ENCODE results near the gene CPSF6. TPM values are rescaled to one million over a fixed set of nuclear protein-coding genes. Genes with fewer than 3 reads are reported as not detected.
"Not testable (repeated sequence)": the region's sequence is repeated elsewhere in the genome, so short reads cannot be mapped to it uniquely, and the experiment has no call there.

CPSF6 gene
- polyA plus RNA-seq, 2 donors: 20.7 to 21.4 TPM

GRCh38 chr12:69254862-69255261 lies 15.5 kb downstream of the CPSF6 start:
- Histone ChIP-seq H3K4me1 (ENCODE audit: control insufficient read depth in 2 of 2, insufficient read depth in 2 of 2, low read length in 1 of 2) (no peaks in the 10 kb centered on the region), H3K9me3 (ENCODE audit: control insufficient read depth in 2 of 2, insufficient read depth in 1 of 2, low read depth in 1 of 2, low read length in 1 of 2) (no peaks in the 10 kb centered on the region), H3K27ac (ENCODE audit: low read depth in 2 of 2, low read length in 1 of 2) (no peak overlapping the region), H3K4me3 (ENCODE audit: low read depth in 1 of 2, low read length in 2 of 2) (no peak overlapping the region), H3K27me3 (ENCODE audit: control insufficient read depth in 1 of 2, insufficient read depth in 2 of 2, low read length in 2 of 2) (no peaks in the 10 kb centered on the region), H3K36me3 (ENCODE audit: control insufficient read depth in 2 of 2, insufficient read depth in 2 of 2, low read length in 1 of 2) (peaks cover 4 to 10% of the 10 kb centered on the region in 2 donors)
- 91 to 92% methylated on average over 2 of the region's 2 CpGs for WGBS, 2 donors

DNA sequence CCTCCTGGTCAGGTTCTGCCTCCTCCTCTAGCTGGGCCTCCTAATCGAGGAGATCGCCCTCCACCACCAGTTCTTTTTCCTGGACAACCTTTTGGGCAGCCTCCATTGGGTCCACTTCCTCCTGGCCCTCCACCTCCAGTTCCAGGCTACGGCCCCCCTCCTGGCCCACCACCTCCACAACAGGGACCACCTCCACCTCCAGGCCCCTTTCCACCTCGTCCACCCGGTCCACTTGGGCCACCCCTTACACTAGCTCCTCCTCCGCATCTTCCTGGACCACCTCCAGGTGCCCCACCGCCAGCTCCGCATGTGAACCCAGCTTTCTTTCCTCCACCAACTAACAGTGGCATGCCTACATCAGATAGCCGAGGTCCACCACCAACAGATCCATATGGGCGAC lies 19.3 kb downstream of the CPSF6 start:
- peaks cover 4 to 14% of the 10 kb centered on the region in 2 donors for H3K36me3 ChIP-seq (ENCODE audit: control insufficient read depth in 2 of 2, insufficient read depth in 2 of 2, low read length in 1 of 2)
- WGBS, 2 donors: 94 to 97% methylated on average over 10 of the region's 10 CpGs

DNA sequence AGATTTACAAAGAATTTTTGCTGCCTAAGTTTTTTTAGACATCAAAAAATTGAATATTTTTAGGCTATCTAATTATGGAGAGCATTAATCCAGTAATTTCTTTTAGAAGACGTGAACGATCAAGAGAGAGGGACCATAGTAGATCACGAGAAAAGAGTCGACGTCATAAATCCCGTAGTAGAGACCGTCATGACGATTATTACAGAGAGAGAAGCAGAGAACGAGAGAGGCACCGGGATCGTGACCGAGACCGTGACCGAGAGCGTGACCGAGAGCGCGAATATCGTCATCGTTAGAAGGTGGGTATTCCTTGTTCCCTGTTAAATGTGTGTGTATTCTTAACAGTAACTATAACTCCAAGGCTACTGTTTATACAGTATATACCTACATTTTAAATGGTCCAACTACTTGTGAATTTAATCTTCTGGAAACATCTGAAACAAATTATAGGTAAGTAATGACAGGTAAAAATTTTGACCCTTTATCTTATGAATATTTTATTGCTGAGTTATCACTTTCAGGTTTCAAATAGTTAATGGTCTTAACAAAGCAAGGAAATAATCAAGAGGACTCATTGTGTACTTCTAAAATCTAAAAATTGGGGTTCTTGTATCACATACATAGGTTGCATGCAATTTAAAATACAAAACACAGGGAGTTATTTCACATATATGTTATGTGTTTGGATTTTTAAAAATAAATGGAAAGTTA lies 23.1 kb downstream of the CPSF6 start:
- Histone ChIP-seq H3K27me3 (ENCODE audit: control insufficient read depth in 1 of 2, insufficient read depth in 2 of 2, low read length in 2 of 2) (no peaks in the 10 kb centered on the region), H3K4me1 (ENCODE audit: control insufficient read depth in 2 of 2, insufficient read depth in 2 of 2, low read length in 1 of 2) (no peaks in the 10 kb centered on the region), H3K4me3 (ENCODE audit: low read depth in 1 of 2, low read length in 2 of 2) (no peak overlapping the region), H3K27ac (ENCODE audit: low read depth in 2 of 2, low read length in 1 of 2) (no peak overlapping the region), H3K36me3 (ENCODE audit: control insufficient read depth in 2 of 2, insufficient read depth in 2 of 2, low read length in 1 of 2) (peaks cover 4 to 12% of the 10 kb centered on the region in 2 donors), H3K9me3 (ENCODE audit: control insufficient read depth in 2 of 2, insufficient read depth in 1 of 2, low read depth in 1 of 2, low read length in 1 of 2) (no peaks in the 10 kb centered on the region)
- 97 to 98% methylated on average over 20 of the region's 20 CpGs for WGBS, 2 donors

More for the DNA sequence above, 19.3 kb downstream of the CPSF6 start:
- Histone ChIP-seq H3K9me3 (ENCODE audit: control insufficient read depth in 2 of 2, insufficient read depth in 1 of 2, low read depth in 1 of 2, low read length in 1 of 2) (no peaks in the 10 kb centered on the region), H3K27me3 (ENCODE audit: control insufficient read depth in 1 of 2, insufficient read depth in 2 of 2, low read length in 2 of 2) (no peaks in the 10 kb centered on the region), H3K4me3 (ENCODE audit: low read depth in 1 of 2, low read length in 2 of 2) (no peak overlapping the region), H3K4me1 (ENCODE audit: control insufficient read depth in 2 of 2, insufficient read depth in 2 of 2, low read length in 1 of 2) (no peaks in the 10 kb centered on the region), H3K27ac (ENCODE audit: low read depth in 2 of 2, low read length in 1 of 2) (no peak overlapping the region)

GRCh38 chr12:69265205-69265604 lies 25.8 kb downstream of the CPSF6 start:
- no peaks in the 10 kb centered on the region for H3K27me3 ChIP-seq (ENCODE audit: control insufficient read depth in 1 of 2, insufficient read depth in 2 of 2, low read length in 2 of 2)
- WGBS, 2 donors: 93 to 95% methylated on average over 3 of the region's 3 CpGs

DNA sequence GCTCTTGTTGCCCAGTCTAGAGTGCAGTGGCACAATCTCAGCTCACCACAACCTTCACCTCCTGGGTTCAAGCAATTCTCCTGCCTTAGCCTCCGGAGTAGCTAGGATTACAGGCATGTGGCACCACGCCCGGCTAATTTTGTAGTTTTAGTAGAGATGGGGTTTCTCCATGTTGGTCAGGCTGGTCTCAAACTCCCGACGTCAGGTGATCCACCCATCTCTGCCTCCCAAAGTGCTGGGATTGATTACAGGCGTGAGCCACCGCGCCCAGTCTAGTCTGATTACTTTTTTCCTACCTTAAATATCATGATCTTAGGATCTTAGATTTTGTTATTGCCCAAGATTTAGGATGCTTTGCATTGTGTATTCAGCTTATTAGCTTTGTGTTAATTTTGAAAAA lies 26.3 kb downstream of the CPSF6 start:
- 83 to 87% methylated on average over 8 of the region's 8 CpGs for WGBS, 2 donors
- H3K9me3 ChIP-seq (ENCODE audit: control insufficient read depth in 2 of 2, insufficient read depth in 1 of 2, low read depth in 1 of 2, low read length in 1 of 2); H3K36me3 ChIP-seq (ENCODE audit: control insufficient read depth in 2 of 2, insufficient read depth in 2 of 2, low read length in 1 of 2); H3K4me1 ChIP-seq (ENCODE audit: control insufficient read depth in 2 of 2, insufficient read depth in 2 of 2, low read length in 1 of 2); H3K27me3 ChIP-seq (ENCODE audit: control insufficient read depth in 1 of 2, insufficient read depth in 2 of 2, low read length in 2 of 2); H3K27ac ChIP-seq (ENCODE audit: low read depth in 2 of 2, low read length in 1 of 2); H3K4me3 ChIP-seq (ENCODE audit: low read depth in 1 of 2, low read length in 2 of 2): not testable (repeated sequence)

More at GRCh38 chr12:69265205-69265604, 25.8 kb downstream of the CPSF6 start:
- no peak overlapping the region for H3K4me3 ChIP-seq (ENCODE audit: low read depth in 1 of 2, low read length in 2 of 2)
- no peaks in the 10 kb centered on the region for H3K9me3 ChIP-seq (ENCODE audit: control insufficient read depth in 2 of 2, insufficient read depth in 1 of 2, low read depth in 1 of 2, low read length in 1 of 2)
- H3K27ac ChIP-seq (ENCODE audit: low read depth in 2 of 2, low read length in 1 of 2): no peak overlapping the region
- no peaks in the 10 kb centered on the region for H3K4me1 ChIP-seq (ENCODE audit: control insufficient read depth in 2 of 2, insufficient read depth in 2 of 2, low read length in 1 of 2)
- H3K36me3 ChIP-seq (ENCODE audit: control insufficient read depth in 2 of 2, insufficient read depth in 2 of 2, low read length in 1 of 2): peaks cover 0 to 4% of the 10 kb centered on the region in 2 donors

DNA sequence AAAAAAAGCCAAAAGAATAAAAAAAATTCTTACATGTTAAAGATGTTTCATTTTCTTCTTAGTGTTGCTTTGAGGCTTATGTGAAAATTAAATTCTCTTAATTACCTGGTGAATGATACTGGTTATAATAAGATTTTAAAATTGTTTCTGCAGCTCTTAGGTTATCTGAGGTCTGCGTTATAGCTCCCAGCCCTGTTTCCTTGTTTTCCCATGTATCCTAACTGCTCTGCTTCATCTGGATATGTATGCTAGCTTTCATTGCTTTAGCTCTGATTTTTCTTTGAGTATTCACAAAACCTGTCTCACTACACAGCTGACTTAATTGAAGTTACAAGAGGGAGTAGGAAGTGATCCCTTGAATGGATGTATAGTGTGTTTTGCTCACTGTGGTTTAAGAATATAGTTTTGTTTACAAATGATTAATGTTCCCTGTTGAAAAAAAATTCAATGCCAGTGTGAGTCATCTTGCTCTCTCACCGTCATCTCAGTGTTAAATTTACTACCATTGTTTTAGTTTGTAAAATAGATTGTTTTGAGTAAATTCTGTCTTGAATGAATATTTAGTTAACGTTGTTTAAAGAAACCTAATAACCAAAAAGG lies 26.8 kb downstream of the CPSF6 start:
- H3K4me1 ChIP-seq (ENCODE audit: control insufficient read depth in 2 of 2, insufficient read depth in 2 of 2, low read length in 1 of 2): no peaks in the 10 kb centered on the region
- peaks cover 0 to 2% of the 10 kb centered on the region in 2 donors for H3K36me3 ChIP-seq (ENCODE audit: control insufficient read depth in 2 of 2, insufficient read depth in 2 of 2, low read length in 1 of 2)
- no peak overlapping the region for H3K27ac ChIP-seq (ENCODE audit: low read depth in 2 of 2, low read length in 1 of 2)
- WGBS, 2 donors: 61 to 68% methylated on average over 3 of the region's 3 CpGs
- H3K27me3 ChIP-seq (ENCODE audit: control insufficient read depth in 1 of 2, insufficient read depth in 2 of 2, low read length in 2 of 2): no peaks in the 10 kb centered on the region
- H3K4me3 ChIP-seq (ENCODE audit: low read depth in 1 of 2, low read length in 2 of 2): no peak overlapping the region
- no peaks in the 10 kb centered on the region for H3K9me3 ChIP-seq (ENCODE audit: control insufficient read depth in 2 of 2, insufficient read depth in 1 of 2, low read depth in 1 of 2, low read length in 1 of 2)

- Histone ChIP-seq H3K27ac (ENCODE audit: low read depth in 2 of 2, low read length in 1 of 2) (no peak overlapping the region), H3K4me3 (ENCODE audit: low read depth in 1 of 2, low read length in 2 of 2) (no peak overlapping the region), H3K9me3 (ENCODE audit: control insufficient read depth in 2 of 2, insufficient read depth in 1 of 2, low read depth in 1 of 2, low read length in 1 of 2) (no peaks in the 10 kb centered on the region), H3K4me1 (ENCODE audit: control insufficient read depth in 2 of 2, insufficient read depth in 2 of 2, low read length in 1 of 2) (no peaks in the 10 kb centered on the region), H3K27me3 (ENCODE audit: control insufficient read depth in 1 of 2, insufficient read depth in 2 of 2, low read length in 2 of 2) (no peaks in the 10 kb centered on the region), H3K36me3 (ENCODE audit: control insufficient read depth in 2 of 2, insufficient read depth in 2 of 2, low read length in 1 of 2) (no peaks in the 10 kb centered on the region)
- 83 to 86% methylated on average over 2 of the region's 2 CpGs for WGBS, 2 donors
These were observed 30.4 kb downstream of the CPSF6 start for GRCh38 chr12:69269736-69270135.

DNA sequence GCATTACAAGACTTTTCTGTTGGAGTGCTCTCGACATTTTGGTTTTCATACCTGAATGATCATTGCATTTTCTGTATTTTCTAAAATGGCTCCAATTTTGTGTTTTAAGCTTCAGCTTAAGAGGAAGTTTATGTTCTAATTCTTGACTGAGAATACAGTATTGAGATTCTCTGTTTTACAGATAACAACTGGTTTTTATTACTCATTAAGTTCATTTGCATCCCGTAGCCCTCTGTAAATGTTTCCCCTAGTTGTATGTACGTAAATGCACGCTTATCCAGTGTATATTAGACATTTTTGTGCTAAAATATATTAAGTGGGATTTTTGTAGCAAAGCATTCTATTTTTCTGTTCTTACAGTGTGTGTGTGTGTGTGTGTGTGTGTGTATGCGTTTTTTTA lies 33.1 kb downstream of the CPSF6 start:
- Histone ChIP-seq H3K4me3 (ENCODE audit: low read depth in 1 of 2, low read length in 2 of 2) (no peak overlapping the region), H3K9me3 (ENCODE audit: control insufficient read depth in 2 of 2, insufficient read depth in 1 of 2, low read depth in 1 of 2, low read length in 1 of 2) (no peaks in the 10 kb centered on the region), H3K27ac (ENCODE audit: low read depth in 2 of 2, low read length in 1 of 2) (no peak overlapping the region), H3K36me3 (ENCODE audit: control insufficient read depth in 2 of 2, insufficient read depth in 2 of 2, low read length in 1 of 2) (no peaks in the 10 kb centered on the region), H3K4me1 (ENCODE audit: control insufficient read depth in 2 of 2, insufficient read depth in 2 of 2, low read length in 1 of 2) (peaks cover 0 to 2% of the 10 kb centered on the region in 2 donors), H3K27me3 (ENCODE audit: control insufficient read depth in 1 of 2, insufficient read depth in 2 of 2, low read length in 2 of 2) (no peaks in the 10 kb centered on the region)
- 93 to 95% methylated on average over 5 of the region's 5 CpGs for WGBS, 2 donors

DNA sequence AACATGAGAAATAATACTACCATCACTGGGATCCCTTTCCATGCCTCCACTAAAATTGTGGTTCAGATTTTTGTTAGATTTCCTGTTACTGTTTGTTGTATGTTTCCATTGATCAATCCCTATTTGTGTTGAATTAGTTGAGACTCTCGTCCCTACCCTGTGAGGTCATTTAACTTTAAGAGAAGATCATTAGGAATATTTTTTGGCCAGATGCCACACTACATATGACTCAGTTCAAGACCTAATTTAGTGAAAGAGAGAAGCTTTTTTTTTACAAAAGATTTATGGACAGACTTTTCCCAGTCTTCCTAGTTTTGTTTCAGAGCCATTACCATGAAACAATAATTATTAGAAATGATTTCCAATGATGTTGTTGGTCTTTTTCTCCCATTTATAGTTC lies 35.5 kb downstream of the CPSF6 start:
- Histone ChIP-seq H3K4me1 (ENCODE audit: control insufficient read depth in 2 of 2, insufficient read depth in 2 of 2, low read length in 1 of 2) (peaks cover 0 to 2% of the 10 kb centered on the region in 2 donors), H3K9me3 (ENCODE audit: control insufficient read depth in 2 of 2, insufficient read depth in 1 of 2, low read depth in 1 of 2, low read length in 1 of 2) (no peaks in the 10 kb centered on the region), H3K36me3 (ENCODE audit: control insufficient read depth in 2 of 2, insufficient read depth in 2 of 2, low read length in 1 of 2) (no peaks in the 10 kb centered on the region), H3K27me3 (ENCODE audit: control insufficient read depth in 1 of 2, insufficient read depth in 2 of 2, low read length in 2 of 2) (no peaks in the 10 kb centered on the region), H3K4me3 (ENCODE audit: low read depth in 1 of 2, low read length in 2 of 2) (no peak overlapping the region), H3K27ac (ENCODE audit: low read depth in 2 of 2, low read length in 1 of 2) (no peak overlapping the region)
- WGBS, 2 donors: 30 to 42% methylated on average over 1 of the region's 1 CpG

DNA sequence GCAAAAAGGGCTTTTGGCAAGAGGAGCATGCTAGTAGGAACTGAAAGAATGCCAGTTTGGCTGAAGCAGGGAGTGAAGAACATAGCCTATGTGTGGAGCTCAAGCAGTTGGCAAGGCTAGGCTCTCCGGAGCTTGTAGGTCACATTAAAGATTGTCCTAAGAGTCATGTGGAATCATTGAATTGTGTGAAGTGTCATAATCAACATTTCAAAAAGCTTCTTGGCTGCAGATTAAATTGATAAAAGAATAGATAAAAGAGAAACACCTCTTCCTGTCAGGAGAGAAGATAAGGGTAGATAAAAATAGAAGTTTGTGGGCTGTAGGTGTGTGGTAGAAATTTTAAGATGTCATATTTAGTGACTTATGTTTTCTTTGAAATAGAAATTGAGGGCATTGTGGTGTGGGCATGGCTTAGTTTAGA lies 36.1 kb downstream of the CPSF6 start:
- no peaks in the 10 kb centered on the region for H3K9me3 ChIP-seq (ENCODE audit: control insufficient read depth in 2 of 2, insufficient read depth in 1 of 2, low read depth in 1 of 2, low read length in 1 of 2)
- H3K27me3 ChIP-seq (ENCODE audit: control insufficient read depth in 1 of 2, insufficient read depth in 2 of 2, low read length in 2 of 2): no peaks in the 10 kb centered on the region
- H3K36me3 ChIP-seq (ENCODE audit: control insufficient read depth in 2 of 2, insufficient read depth in 2 of 2, low read length in 1 of 2): no peaks in the 10 kb centered on the region
- no peak overlapping the region for H3K27ac ChIP-seq (ENCODE audit: low read depth in 2 of 2, low read length in 1 of 2)
- 27 to 50% methylated on average over 1 of the region's 1 CpG for WGBS, 2 donors
- H3K4me1 ChIP-seq (ENCODE audit: control insufficient read depth in 2 of 2, insufficient read depth in 2 of 2, low read length in 1 of 2): peaks cover 0 to 2% of the 10 kb centered on the region in 2 donors
- H3K4me3 ChIP-seq (ENCODE audit: low read depth in 1 of 2, low read length in 2 of 2): no peak overlapping the region
